Esophagus muscularis mucosa (tissue), 3 donors: ENCODE data around the gene PLEKHA6.

Experiments used
- CTCF ChIP-seq, 3 experiments: fragments of 200-600 bp in 2 of 3; fragments of 450-650 bp in 1 of 3; sonication (generic) in 2 of 3; IDR thresholded peaks; one replicate each; pipeline ENCODE4 v1.5.1; 2017 to 2019; ENCODE audit warnings: antibody characterized with exemption in 3 of 3, mild to moderate bottlenecking in 2 of 3, moderate library complexity in 1 of 3
- POLR2A ChIP-seq: fragments of 450-650 bp; IDR thresholded peaks from one replicate; pipeline ENCODE4 v1.6.1; 2017; ENCODE audit warnings: antibody characterized with exemption, moderate library complexity, mild to moderate bottlenecking, low read depth
- POLR2AphosphoS5 ChIP-seq, 2 donors: sonication (generic); formaldehyde crosslinking; IDR thresholded peaks; one replicate each; pipeline ENCODE4 v1.6.1; 2017; ENCODE audit warnings: antibody characterized with exemption in 2 of 2

DNA sequence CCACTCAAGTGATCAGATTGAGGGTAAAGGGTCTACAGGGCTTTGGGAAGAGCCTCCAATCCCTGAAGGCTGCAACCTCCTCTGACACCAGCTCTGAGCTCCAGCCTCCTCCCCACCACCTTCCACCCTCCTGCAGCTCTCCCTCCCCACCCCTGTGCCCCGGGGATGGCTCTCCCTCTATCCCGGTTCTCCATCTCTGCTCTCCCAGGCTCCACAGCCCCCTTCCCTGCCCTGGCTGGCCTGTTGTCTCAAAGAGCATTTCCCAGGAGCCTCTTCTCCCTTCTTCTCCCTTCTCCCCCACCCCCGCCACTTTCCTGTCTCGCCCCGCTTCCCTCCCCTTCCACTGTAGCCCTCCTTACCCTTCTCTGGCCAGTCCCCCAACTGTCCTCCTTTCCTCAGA is 1.1 kb downstream of the PLEKHA6 start:
- TF ChIP-seq POLR2A (no peak), POLR2AphosphoS5 (IDR thresholded peaks at IDR 0.05) (no peak), CTCF (IDR thresholded peaks at IDR 0.05) (no peak)
